ENCODE measurements around the gene AKR1A1. TPM values are rescaled to one million over a fixed set of nuclear protein-coding genes. Genes with fewer than 3 reads are reported as not detected.
"Not testable (repeated sequence)": the region's sequence is repeated elsewhere in the genome, so short reads cannot be mapped to it uniquely, and the experiment has no call there.

AKR1A1 gene
- total RNA-seq, 1 donor from 2014 or later, result 177 TPM

- no peak overlapping the region for H3K27ac Mint-ChIP-seq
These were observed 36.1 kb downstream of the AKR1A1 start for GRCh38 chr1:45586769-45587168.

GRCh38 chr1:45589861-45590260 lies 39.2 kb downstream of the AKR1A1 start:
- no peak overlapping the region for H3K27ac Mint-ChIP-seq
- no peak overlapping the region for H3K4me3 Mint-ChIP-seq

More at GRCh38 chr1:45586769-45587168, 36.1 kb downstream of the AKR1A1 start:
- H3K36me3 Mint-ChIP-seq, result peaks cover 4% of the 10 kb centered on the region
- H3K4me3 Mint-ChIP-seq, result peak overlapping the region; percentile 93
- H3K4me1 Mint-ChIP-seq, result peaks cover 18% of the 10 kb centered on the region
- H3K9me3 Mint-ChIP-seq, result no peaks in the 10 kb centered on the region
- no peak for TF ChIP-seq CTCF (IDR thresholded peaks at IDR 0.05; ENCODE audit: unreplicated experiment)
- H3K27me3 Mint-ChIP-seq (ENCODE audit: low read depth), result no peaks in the 10 kb centered on the region
- no peak for DNase-seq (ENCODE audit: low spot score in 2 of 2, unreplicated experiment in 2 of 2)

GRCh38 chr1:45594412-45594811 lies 43.8 kb downstream of the AKR1A1 start:
- Mint-ChIP-seq H3K4me3 (no peak overlapping the region), H3K4me1 (no peaks in the 10 kb centered on the region), H3K27me3 (ENCODE audit: low read depth) (no peaks in the 10 kb centered on the region), H3K36me3 (peaks cover 22% of the 10 kb centered on the region), H3K9me3 (no peaks in the 10 kb centered on the region), H3K27ac (peak overlapping the region; percentile 30)
- no peak for DNase-seq (ENCODE audit: low spot score in 2 of 2, unreplicated experiment in 2 of 2)
- TF ChIP-seq CTCF (IDR thresholded peaks at IDR 0.05; ENCODE audit: unreplicated experiment), result no peak

More at GRCh38 chr1:45589861-45590260, 39.2 kb downstream of the AKR1A1 start:
- H3K36me3 Mint-ChIP-seq, result peaks cover 13% of the 10 kb centered on the region
- no peaks in the 10 kb centered on the region for H3K27me3 Mint-ChIP-seq (ENCODE audit: low read depth)
- no peak for DNase-seq (ENCODE audit: low spot score in 2 of 2, unreplicated experiment in 2 of 2)
- H3K4me1 Mint-ChIP-seq, result peaks cover 16% of the 10 kb centered on the region
- H3K9me3 Mint-ChIP-seq, result no peaks in the 10 kb centered on the region
- no peak for TF ChIP-seq CTCF (IDR thresholded peaks at IDR 0.05; ENCODE audit: unreplicated experiment)

GRCh38 chr1:45596765-45597164 lies 46.1 kb downstream of the AKR1A1 start:
- not testable (repeated sequence) for H3K4me1 Mint-ChIP-seq, H3K27ac Mint-ChIP-seq

GRCh38 chr1:45604239-45604638 lies 53.6 kb downstream of the AKR1A1 start:
- Mint-ChIP-seq H3K27ac (no peak overlapping the region), H3K9me3 (no peaks in the 10 kb centered on the region), H3K36me3 (peaks cover 30% of the 10 kb centered on the region), H3K4me1 (peaks cover 3% of the 10 kb centered on the region), H3K4me3 (no peak overlapping the region), H3K27me3 (ENCODE audit: low read depth) (no peaks in the 10 kb centered on the region)
- no peak for DNase-seq (ENCODE audit: low spot score in 2 of 2, unreplicated experiment in 2 of 2)
- TF ChIP-seq CTCF (IDR thresholded peaks at IDR 0.05; ENCODE audit: unreplicated experiment), result no peak

More at GRCh38 chr1:45596765-45597164, 46.1 kb downstream of the AKR1A1 start:
- not testable (repeated sequence) for H3K27me3 Mint-ChIP-seq (ENCODE audit: low read depth); DNase-seq (ENCODE audit: low spot score in 2 of 2, unreplicated experiment in 2 of 2); H3K4me3 Mint-ChIP-seq; H3K9me3 Mint-ChIP-seq
- H3K36me3 Mint-ChIP-seq, result peaks cover 18% of the 10 kb centered on the region

GRCh38 chr1:45607404-45608074 lies 56.9 kb downstream of the AKR1A1 start:
- no peak for DNase-seq (ENCODE audit: low spot score in 2 of 2, unreplicated experiment in 2 of 2)
- H3K9me3 Mint-ChIP-seq, result no peaks in the 10 kb centered on the region
- no peak for TF ChIP-seq CTCF (IDR thresholded peaks at IDR 0.05; ENCODE audit: unreplicated experiment)
- H3K27ac Mint-ChIP-seq, result no peak overlapping the region
- no peaks in the 10 kb centered on the region for H3K4me1 Mint-ChIP-seq
- peaks cover 42% of the 10 kb centered on the region for H3K36me3 Mint-ChIP-seq
- H3K27me3 Mint-ChIP-seq (ENCODE audit: low read depth), result no peaks in the 10 kb centered on the region
- no peak overlapping the region for H3K4me3 Mint-ChIP-seq
